Suppressor macrophage treated with lipopolysaccharide for 1 hour (primary cell): ENCODE data around the gene LRRC47.
"Not testable (repeated sequence)": the region's sequence is repeated elsewhere in the genome, so short reads cannot be mapped to it uniquely, and the experiment has no call there.

Source experiments
- DNase-seq, 3 donors: peaks; one replicate each; pipeline ENCODE4 v3.0.0-alpha.2; 2020 to 2022

LRRC47 gene

GRCh38 chr1:3771108-3772026 lies 24.9 kb downstream of the LRRC47 start:
- no peak for DNase-seq

GRCh38 chr1:3770047-3770765 lies 26.1 kb downstream of the LRRC47 start:
- no peak for DNase-seq

- DNase-seq, result no peak
Measured at GRCh38 chr1:3768811-3769390, 27.4 kb downstream of the LRRC47 start.

GRCh38 chr1:3767328-3767925 lies 28.9 kb downstream of the LRRC47 start:
- DNase-seq, result no peak

GRCh38 chr1:3763351-3764125 lies 32.8 kb downstream of the LRRC47 start:
- no peak for DNase-seq

GRCh38 chr1:3762873-3763228 lies 33.4 kb downstream of the LRRC47 start:
- no peak for DNase-seq

- no peak for DNase-seq
Measured at GRCh38 chr1:3762151-3762872, 34.0 kb downstream of the LRRC47 start.

GRCh38 chr1:3761296-3762010 lies 34.8 kb downstream of the LRRC47 start:
- DNase-seq, result no peak

- no peak for DNase-seq
Measured at GRCh38 chr1:3759796-3760195, 36.5 kb downstream of the LRRC47 start.

- DNase-seq, result no peak
Measured at GRCh38 chr1:3759164-3759563, 37.1 kb downstream of the LRRC47 start.

- no peak for DNase-seq
Measured at GRCh38 chr1:3756394-3756793, 39.9 kb downstream of the LRRC47 start.

GRCh38 chr1:3753656-3754454 lies 42.4 kb downstream of the LRRC47 start:
- no peak for DNase-seq

GRCh38 chr1:3752400-3752945 lies 43.8 kb downstream of the LRRC47 start, which contains the start of gene CCDC27:
CCDC27 (plus strand) TSS chr1:3752450; CDS start chr1:3752482, 32 bp downstream.
- DNase-seq, result no peak

GRCh38 chr1:3750741-3751140 lies 45.6 kb downstream of the LRRC47 start:
- no peak for DNase-seq

GRCh38 chr1:3749512-3749911 lies 46.8 kb downstream of the LRRC47 start:
- no peak for DNase-seq

GRCh38 chr1:3748316-3748900 lies 47.9 kb downstream of the LRRC47 start:
- DNase-seq, result not testable (repeated sequence)

- no peak for DNase-seq
Measured at GRCh38 chr1:3747903-3748302, 48.4 kb downstream of the LRRC47 start.

GRCh38 chr1:3747522-3747848 lies 48.8 kb downstream of the LRRC47 start:
- no peak for DNase-seq

GRCh38 chr1:3746830-3747521 lies 49.3 kb downstream of the LRRC47 start:
- peak; percentile 68 to 89 (median 70) for DNase-seq
